Measurements from ENCODE around the gene SDC4.

The SDC4 gene

DNA sequence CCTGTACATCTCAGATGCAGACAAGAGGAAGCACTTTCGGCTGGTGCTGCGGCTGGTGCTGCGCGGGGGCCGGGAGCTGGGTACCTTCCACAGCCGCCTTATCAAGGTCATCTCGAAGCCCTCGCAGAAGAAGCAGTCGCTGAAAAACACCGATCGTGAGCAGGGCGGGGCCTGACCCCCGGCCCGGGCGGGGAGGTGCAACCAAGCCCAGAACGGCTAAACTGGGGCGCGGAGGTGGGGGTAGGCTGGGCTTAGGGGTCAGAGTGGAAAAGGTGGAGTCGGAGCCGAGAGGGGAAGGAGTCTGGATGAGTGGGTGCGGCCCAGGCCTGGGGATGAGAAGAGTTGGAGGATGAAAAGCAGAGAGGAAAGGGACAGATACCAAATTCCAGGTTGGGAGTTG lies 36.0 kb downstream of the SDC4 start:
- H3K9me3 ChIP-seq (replicated peaks; ENCODE audit: low read length), result no peaks in the 10 kb centered on the region
- H3K4me2 ChIP-seq (ENCODE audit: low read length), result no peak overlapping the region
- H3K27me3 ChIP-seq (ENCODE audit: control insufficient read depth, insufficient read depth, low read length), result peaks cover 65% of the 10 kb centered on the region
- H3K4me1 ChIP-seq (ENCODE audit: control insufficient read depth, insufficient read depth, low read length), result no peaks in the 10 kb centered on the region
- no peak overlapping the region for H3K9ac ChIP-seq (ENCODE audit: low read depth, low read length)
- no peaks in the 10 kb centered on the region for H3K36me3 ChIP-seq (ENCODE audit: insufficient read depth, low read length)
- no peak overlapping the region for H3K4me3 ChIP-seq (ENCODE audit: low read length)

DNA sequence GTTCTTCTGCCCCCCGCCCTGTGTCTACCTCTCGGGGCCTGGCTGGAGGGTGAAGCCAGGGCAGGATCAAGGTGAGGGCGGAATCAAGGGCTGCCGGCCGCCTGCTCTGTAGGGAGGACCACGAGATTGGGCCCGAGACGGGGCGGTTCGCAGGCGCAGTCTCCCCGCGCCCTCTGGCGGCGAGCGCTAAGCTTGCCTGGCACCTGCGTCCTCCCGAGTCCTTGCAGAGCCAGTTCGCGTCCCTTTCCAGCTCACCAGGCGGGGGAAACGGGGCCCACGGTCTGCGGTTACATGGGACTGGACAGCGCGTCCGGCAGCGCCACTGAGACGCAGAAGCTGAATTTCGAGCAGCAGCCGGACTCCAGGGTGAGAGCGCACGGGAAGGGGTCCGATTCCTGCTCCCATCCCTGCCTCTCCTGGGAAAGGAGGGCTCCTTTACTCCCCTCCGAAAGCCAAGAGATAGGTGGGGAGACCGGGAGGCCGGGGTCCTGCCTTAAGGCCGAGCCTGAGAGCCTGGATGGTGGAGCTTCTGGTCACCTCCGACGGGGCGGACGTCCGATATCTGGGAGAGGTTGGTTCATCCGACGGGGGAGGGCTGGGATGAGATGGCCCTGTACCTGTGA lies 36.5 kb downstream of the SDC4 start:
- Histone ChIP-seq H3K9ac (ENCODE audit: low read depth, low read length) (no peak overlapping the region), H3K9me3 (replicated peaks; ENCODE audit: low read length) (no peaks in the 10 kb centered on the region), H3K27me3 (ENCODE audit: control insufficient read depth, insufficient read depth, low read length) (peaks cover 65% of the 10 kb centered on the region), H3K36me3 (ENCODE audit: insufficient read depth, low read length) (no peaks in the 10 kb centered on the region), H3K4me3 (ENCODE audit: low read length) (no peak overlapping the region), H3K4me2 (ENCODE audit: low read length) (peak overlapping the region; percentile 53), H3K4me1 (ENCODE audit: control insufficient read depth, insufficient read depth, low read length) (no peaks in the 10 kb centered on the region)

DNA sequence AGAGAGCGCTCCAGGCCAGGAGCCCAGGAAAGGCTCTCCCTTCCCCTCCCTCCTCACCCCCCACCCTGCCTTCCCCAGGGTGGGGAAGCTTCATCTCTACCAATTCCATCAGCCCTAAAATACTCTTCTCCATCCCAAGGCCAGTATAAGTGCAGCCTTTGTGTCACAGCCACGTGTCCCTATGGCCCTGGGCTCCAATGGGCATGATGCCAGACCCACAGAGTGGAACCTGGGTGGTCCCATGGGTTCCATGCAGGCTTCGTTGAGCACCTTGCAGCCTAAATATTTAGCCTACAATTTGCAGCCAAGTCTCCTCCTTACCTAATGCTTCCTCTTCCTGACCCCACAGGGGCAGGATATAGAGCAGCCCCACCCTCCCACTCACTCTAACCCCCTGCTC lies 39.1 kb downstream of the SDC4 start:
- no peak overlapping the region for H3K4me2 ChIP-seq (ENCODE audit: low read length)
- H3K9ac ChIP-seq (ENCODE audit: low read depth, low read length), result no peak overlapping the region
- no peaks in the 10 kb centered on the region for H3K9me3 ChIP-seq (replicated peaks; ENCODE audit: low read length)
- H3K4me1 ChIP-seq (ENCODE audit: control insufficient read depth, insufficient read depth, low read length), result no peaks in the 10 kb centered on the region
- H3K27me3 ChIP-seq (ENCODE audit: control insufficient read depth, insufficient read depth, low read length), result peaks cover 66% of the 10 kb centered on the region
- H3K4me3 ChIP-seq (ENCODE audit: low read length), result no peak overlapping the region
- no peaks in the 10 kb centered on the region for H3K36me3 ChIP-seq (ENCODE audit: insufficient read depth, low read length)

DNA sequence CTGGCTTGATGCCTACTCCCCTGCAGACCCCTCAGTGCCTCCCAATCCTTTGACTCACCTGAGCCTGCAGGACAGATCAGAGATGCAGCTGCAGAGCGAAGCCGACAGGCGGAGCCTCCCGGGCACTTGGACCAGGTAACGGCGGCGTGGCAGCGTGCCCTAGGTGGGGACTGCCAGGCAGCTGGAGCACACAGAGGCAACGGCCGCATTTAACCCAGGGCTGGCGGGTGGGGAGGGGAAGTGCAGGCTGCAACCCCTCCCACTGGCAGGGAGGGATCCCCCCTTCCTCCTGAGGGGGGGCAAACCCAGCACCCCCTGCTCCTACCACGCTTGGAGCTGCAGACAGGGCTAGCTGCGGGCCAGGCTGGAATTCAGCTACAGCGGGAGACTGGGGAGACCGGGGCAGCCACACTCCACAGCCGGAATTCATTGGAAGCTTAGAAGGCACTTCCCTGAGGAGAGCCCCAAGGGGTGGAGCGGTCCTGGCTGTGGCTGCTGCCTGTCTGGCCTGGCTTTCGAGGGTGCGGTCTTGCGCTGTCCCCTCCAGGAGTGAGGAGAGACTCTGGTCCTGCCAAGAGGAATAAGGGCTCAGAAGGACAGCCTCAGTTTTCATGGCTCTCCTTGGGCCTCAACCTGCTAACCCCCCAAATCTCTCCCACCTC lies 40.0 kb downstream of the SDC4 start, which contains the start of gene MATN4:
Gene MATN4, minus strand, starts transcription at position 183 of the 662 bp plus-strand sequence. CDS start 2,717 bp downstream, outside the sequence.
- Histone ChIP-seq H3K36me3 (ENCODE audit: insufficient read depth, low read length) (no peaks in the 10 kb centered on the region), H3K9me3 (replicated peaks; ENCODE audit: low read length) (no peaks in the 10 kb centered on the region), H3K4me3 (ENCODE audit: low read length) (no peak within 1 kb of the TSS), H3K4me1 (ENCODE audit: control insufficient read depth, insufficient read depth, low read length) (no peaks in the 10 kb centered on the region), H3K4me2 (ENCODE audit: low read length) (no peak within 1 kb of the TSS), H3K27me3 (ENCODE audit: control insufficient read depth, insufficient read depth, low read length) (peaks cover 66% of the 10 kb centered on the region), H3K9ac (ENCODE audit: low read depth, low read length) (no peak within 1 kb of the TSS)

DNA sequence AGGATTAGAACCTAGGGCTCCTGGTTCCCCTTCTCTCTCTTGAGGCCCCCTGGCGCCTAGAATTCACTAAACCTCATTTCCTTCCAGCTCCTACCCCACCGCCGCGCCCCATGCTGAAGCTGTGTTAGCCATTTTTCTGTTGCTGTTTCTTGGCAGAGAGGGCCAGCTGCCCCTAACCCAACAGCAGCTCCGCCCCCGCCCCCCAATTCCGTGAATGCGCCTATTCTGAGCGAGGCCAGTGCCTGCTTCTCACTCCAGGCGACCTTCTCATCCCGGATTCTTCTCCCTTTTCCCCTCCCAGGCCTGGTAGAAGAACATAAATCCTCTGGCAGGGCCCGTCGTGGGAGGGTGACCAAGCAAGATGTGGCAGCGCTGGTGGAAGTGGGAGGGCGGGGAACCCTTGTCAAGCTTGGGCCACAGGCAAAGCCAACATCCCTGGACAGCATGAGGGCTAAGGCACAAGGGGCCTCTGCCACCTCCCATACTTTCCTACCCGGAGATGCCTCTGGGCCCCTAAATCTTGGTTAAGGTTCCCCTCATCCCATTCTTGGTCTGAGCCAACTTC lies 41.1 kb downstream of the SDC4 start:
- no peaks in the 10 kb centered on the region for H3K4me1 ChIP-seq (ENCODE audit: control insufficient read depth, insufficient read depth, low read length)
- peaks cover 73% of the 10 kb centered on the region for H3K27me3 ChIP-seq (ENCODE audit: control insufficient read depth, insufficient read depth, low read length)
- H3K4me2 ChIP-seq (ENCODE audit: low read length), result no peak overlapping the region
- H3K4me3 ChIP-seq (ENCODE audit: low read length), result no peak overlapping the region
- no peaks in the 10 kb centered on the region for H3K36me3 ChIP-seq (ENCODE audit: insufficient read depth, low read length)
- H3K9ac ChIP-seq (ENCODE audit: low read depth, low read length), result no peak overlapping the region
- H3K9me3 ChIP-seq (replicated peaks; ENCODE audit: low read length), result no peaks in the 10 kb centered on the region

DNA sequence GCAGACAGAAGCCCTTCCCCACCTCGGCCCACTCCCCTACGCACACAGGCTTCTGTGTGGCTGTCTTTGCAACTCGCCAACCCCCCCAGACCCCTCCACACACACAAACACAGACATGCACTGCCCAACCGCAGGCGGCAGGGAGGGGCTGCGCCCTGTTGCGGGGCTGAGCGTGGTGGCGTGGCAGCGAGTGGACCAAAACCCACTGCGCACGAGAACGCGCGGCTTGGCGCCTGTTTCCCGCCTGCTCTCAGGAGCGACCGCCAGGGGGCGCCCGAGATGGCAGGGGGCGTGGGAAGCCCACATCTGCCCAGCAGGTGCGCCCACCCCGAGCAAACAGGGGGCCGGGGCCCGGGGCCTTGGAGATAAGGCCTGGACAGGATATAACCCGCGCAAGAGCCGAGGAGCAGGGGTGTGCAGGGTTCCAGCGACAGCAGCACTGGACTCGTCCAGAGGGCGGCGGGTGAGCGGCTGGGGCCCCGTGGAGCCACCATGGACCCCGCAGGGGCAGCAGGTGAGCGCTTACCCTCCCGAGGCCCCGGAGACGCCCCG lies 41.7 kb downstream of the SDC4 start, which contains the start of gene RBPJL:
Gene RBPJL, plus strand, starts transcription at position 410 of the 552 bp plus-strand sequence. Its CDS starts 83 bp downstream, at position 493.
- Histone ChIP-seq H3K4me3 (ENCODE audit: low read length) (no peak within 1 kb of the TSS), H3K9ac (ENCODE audit: low read depth, low read length) (no peak within 1 kb of the TSS), H3K36me3 (ENCODE audit: insufficient read depth, low read length) (no peaks in the 10 kb centered on the region), H3K9me3 (replicated peaks; ENCODE audit: low read length) (no peaks in the 10 kb centered on the region), H3K4me2 (ENCODE audit: low read length) (peak within 1 kb of the TSS; percentile 47), H3K4me1 (ENCODE audit: control insufficient read depth, insufficient read depth, low read length) (no peaks in the 10 kb centered on the region), H3K27me3 (ENCODE audit: control insufficient read depth, insufficient read depth, low read length) (peaks cover 74% of the 10 kb centered on the region)

DNA sequence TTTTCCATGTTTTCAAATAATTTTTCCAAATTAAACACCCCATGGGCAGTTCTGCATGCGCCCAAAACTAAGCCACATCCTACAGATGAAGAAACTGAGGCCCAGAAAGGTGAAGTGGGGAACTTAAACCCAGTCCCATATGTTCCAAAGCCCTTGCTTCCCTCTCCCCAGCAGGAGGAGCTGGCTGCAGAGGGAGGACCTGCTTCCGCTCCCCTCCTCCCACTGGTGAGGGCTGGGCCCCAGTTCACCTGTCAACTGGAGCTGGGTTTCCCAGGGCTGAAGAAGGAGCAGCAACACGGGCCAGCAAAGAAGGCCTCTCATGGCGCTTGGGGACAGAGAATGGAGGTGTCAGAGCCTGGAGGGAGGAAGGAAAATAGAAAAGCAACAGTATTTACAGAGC lies 43.0 kb downstream of the SDC4 start:
- no peaks in the 10 kb centered on the region for H3K9me3 ChIP-seq (replicated peaks; ENCODE audit: low read length)
- no peak overlapping the region for H3K4me2 ChIP-seq (ENCODE audit: low read length)
- no peak overlapping the region for H3K4me3 ChIP-seq (ENCODE audit: low read length)
- H3K36me3 ChIP-seq (ENCODE audit: insufficient read depth, low read length), result no peaks in the 10 kb centered on the region
- no peaks in the 10 kb centered on the region for H3K4me1 ChIP-seq (ENCODE audit: control insufficient read depth, insufficient read depth, low read length)
- H3K9ac ChIP-seq (ENCODE audit: low read depth, low read length), result no peak overlapping the region
- H3K27me3 ChIP-seq (ENCODE audit: control insufficient read depth, insufficient read depth, low read length), result peaks cover 79% of the 10 kb centered on the region

DNA sequence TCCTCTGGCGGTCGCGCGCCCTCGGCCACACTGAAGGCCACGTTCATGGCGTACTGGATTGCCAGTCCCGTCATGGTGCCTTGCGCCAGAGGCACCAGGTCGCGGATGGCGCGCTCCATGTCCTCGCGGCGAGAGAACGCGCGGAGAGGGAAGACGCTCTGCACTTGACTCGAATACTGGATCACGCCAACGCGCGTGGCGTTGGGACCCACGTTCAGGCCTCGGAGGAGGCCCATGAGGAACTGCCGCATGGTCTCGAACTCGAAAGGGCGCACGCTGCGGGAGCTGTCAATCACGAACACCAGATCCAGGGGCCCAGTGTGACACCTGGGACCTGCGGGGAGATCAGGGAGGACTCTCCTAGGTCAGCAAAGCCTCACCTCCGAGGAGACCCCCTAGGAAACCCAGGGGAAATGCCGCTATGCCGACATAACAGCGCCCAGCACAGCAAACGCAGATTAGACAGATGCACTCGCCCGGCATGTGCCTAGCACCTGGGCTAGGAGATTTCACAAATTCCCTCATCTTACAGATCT lies 43.7 kb downstream of the SDC4 start:
- Histone ChIP-seq H3K4me2 (ENCODE audit: low read length) (no peak overlapping the region), H3K4me3 (ENCODE audit: low read length) (no peak overlapping the region), H3K9me3 (replicated peaks; ENCODE audit: low read length) (no peaks in the 10 kb centered on the region), H3K4me1 (ENCODE audit: control insufficient read depth, insufficient read depth, low read length) (no peaks in the 10 kb centered on the region), H3K27me3 (ENCODE audit: control insufficient read depth, insufficient read depth, low read length) (peaks cover 80% of the 10 kb centered on the region), H3K9ac (ENCODE audit: low read depth, low read length) (no peak overlapping the region), H3K36me3 (ENCODE audit: insufficient read depth, low read length) (no peaks in the 10 kb centered on the region)

DNA sequence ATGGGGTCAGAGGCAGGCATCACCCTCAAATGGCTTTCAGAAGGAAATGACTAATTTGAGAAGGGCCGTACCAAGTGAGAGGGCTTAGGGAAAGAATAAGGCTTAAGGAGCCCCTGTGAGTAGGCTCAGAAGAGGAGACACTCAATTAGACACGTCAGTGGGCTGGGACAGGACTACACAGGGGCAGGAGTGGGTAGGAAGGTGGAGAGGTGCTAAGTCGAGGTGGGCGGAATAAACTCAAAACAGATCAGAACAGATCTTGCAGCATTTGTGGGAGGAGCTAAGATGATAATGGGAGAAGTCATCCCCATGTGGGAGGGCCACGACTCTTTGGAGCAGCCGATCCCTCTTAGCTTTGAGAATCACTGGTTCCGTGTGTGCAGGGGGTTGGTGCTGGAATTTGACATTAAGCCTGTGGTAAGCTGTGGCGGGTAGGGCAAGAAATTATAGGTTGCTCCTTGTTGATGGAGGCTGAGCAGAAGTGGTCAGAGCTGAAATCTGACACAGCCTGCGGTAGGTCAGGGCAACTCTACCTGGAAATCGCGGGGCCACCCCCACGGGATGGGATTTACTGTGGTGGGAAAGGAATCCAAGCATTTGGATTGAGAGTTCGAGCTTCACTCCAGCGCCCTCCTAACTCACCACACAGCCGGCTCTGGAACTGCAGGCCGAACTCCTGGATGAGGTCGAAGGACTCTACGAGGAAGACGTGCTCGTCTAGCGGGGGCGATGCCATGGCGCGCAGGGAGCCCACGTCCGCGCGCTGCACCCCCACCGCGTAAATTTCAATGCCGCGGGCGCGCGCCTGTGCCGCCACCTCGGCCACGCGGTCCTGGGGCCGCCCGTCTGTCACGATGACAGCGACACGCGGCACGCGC lies 44.4 kb downstream of the SDC4 start:
- no peaks in the 10 kb centered on the region for H3K4me1 ChIP-seq (ENCODE audit: control insufficient read depth, insufficient read depth, low read length)
- no peak overlapping the region for H3K4me3 ChIP-seq (ENCODE audit: low read length)
- H3K9me3 ChIP-seq (replicated peaks; ENCODE audit: low read length), result no peaks in the 10 kb centered on the region
- H3K4me2 ChIP-seq (ENCODE audit: low read length), result no peak overlapping the region
- no peak overlapping the region for H3K9ac ChIP-seq (ENCODE audit: low read depth, low read length)
- no peaks in the 10 kb centered on the region for H3K36me3 ChIP-seq (ENCODE audit: insufficient read depth, low read length)
- peaks cover 74% of the 10 kb centered on the region for H3K27me3 ChIP-seq (ENCODE audit: control insufficient read depth, insufficient read depth, low read length)

DNA sequence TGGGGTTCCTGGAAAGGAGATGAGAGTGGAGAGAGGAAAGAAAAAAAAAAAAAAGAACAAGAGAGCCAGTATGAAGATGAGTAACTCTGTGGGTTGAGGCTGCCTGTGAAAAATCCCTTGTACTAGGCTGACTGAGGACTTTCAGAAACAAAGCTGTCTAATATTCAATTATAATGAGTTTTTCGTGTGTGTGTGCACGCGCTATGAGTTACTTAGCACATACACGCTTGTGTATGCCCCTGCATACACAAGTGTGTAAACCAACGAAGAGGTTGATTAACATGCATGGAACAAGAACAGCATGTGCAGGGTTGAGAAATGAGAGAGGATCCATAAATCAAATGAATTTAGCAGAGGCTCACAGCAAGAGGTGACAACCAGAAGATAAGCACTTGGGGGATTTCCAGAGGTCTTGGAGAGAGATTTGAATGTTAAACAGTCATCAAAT lies 46.4 kb downstream of the SDC4 start:
- H3K27me3 ChIP-seq (ENCODE audit: control insufficient read depth, insufficient read depth, low read length), result peaks cover 55% of the 10 kb centered on the region
- no peaks in the 10 kb centered on the region for H3K36me3 ChIP-seq (ENCODE audit: insufficient read depth, low read length)
- no peaks in the 10 kb centered on the region for H3K9me3 ChIP-seq (replicated peaks; ENCODE audit: low read length)
- H3K4me3 ChIP-seq (ENCODE audit: low read length), result no peak overlapping the region
- no peaks in the 10 kb centered on the region for H3K4me1 ChIP-seq (ENCODE audit: control insufficient read depth, insufficient read depth, low read length)
- H3K9ac ChIP-seq (ENCODE audit: low read depth, low read length), result no peak overlapping the region
- no peak overlapping the region for H3K4me2 ChIP-seq (ENCODE audit: low read length)

DNA sequence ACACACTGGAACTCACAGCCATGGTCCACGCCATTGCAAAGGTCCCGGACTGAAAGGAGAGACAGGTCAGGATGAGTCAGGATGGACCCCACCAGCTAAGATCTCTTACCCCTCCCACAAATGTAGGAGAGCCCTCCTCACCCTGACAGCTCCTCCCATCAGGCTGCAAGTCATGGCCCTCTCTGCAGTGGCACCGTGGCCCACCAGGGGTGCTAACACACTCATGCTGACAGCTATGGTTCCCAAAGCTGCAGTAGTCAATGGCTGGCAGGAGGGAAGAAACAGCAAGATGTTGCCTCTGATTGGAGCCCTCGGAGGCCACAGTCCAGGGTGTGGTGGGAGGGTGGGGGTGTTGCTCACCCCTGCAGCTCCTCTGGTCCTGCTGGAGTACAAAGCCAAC lies 47.3 kb downstream of the SDC4 start:
- Histone ChIP-seq H3K9ac (ENCODE audit: low read depth, low read length) (no peak overlapping the region), H3K4me2 (ENCODE audit: low read length) (no peak overlapping the region), H3K9me3 (replicated peaks; ENCODE audit: low read length) (no peaks in the 10 kb centered on the region), H3K27me3 (ENCODE audit: control insufficient read depth, insufficient read depth, low read length) (peaks cover 53% of the 10 kb centered on the region), H3K36me3 (ENCODE audit: insufficient read depth, low read length) (no peaks in the 10 kb centered on the region), H3K4me1 (ENCODE audit: control insufficient read depth, insufficient read depth, low read length) (no peaks in the 10 kb centered on the region), H3K4me3 (ENCODE audit: low read length) (no peak overlapping the region)

Measured in skeletal muscle satellite cell (primary cell).